C4-2B (cell line): ENCODE measurements around the gene MZT2A.
"Not testable (repeated sequence)": the region's sequence is repeated elsewhere in the genome, so short reads cannot be mapped to it uniquely, and the experiment has no call there.

Experiments
- H3K27ac ChIP-seq: fragments of 450-650 bp; 2 replicates; pipeline ENCODE4 v1.5.1; 2017
- CTCF ChIP-seq: fragments of 450-650 bp; conservative IDR thresholded peaks from 2 replicates; pipeline ENCODE4 v1.5.1; 2017; ENCODE audit warnings: mild to moderate bottlenecking
- ZFX ChIP-seq: fragments of 450-650 bp; IDR thresholded peaks from 2 replicates; pipeline ENCODE4 v1.6.1; 2017

MZT2A gene

GRCh38 chr2:131451265-131451949, 40.8 kb downstream of the MZT2A start:
- H3K27ac ChIP-seq: not testable (repeated sequence)

- H3K27ac ChIP-seq: not testable (repeated sequence)
Observed at GRCh38 chr2:131447981-131448380, 44.2 kb downstream of the MZT2A start.

- no peak for TF ChIP-seq CTCF
- no peak for TF ChIP-seq ZFX
- no peak overlapping the region for H3K27ac ChIP-seq
Observed at GRCh38 chr2:131445896-131446295, 46.3 kb downstream of the MZT2A start.

GRCh38 chr2:131445515-131445797, 46.7 kb downstream of the MZT2A start:
- not testable (repeated sequence) for H3K27ac ChIP-seq

- not testable (repeated sequence) for H3K27ac ChIP-seq
Observed at GRCh38 chr2:131444736-131445514, 47.3 kb downstream of the MZT2A start.

GRCh38 chr2:131440742-131441468, 51.3 kb downstream of the MZT2A start:
- H3K27ac ChIP-seq: not testable (repeated sequence)
